ENCODE measurements around the gene FECH.
"Not testable (repeated sequence)": the region's sequence is repeated elsewhere in the genome, so short reads cannot be mapped to it uniquely, and the experiment has no call there.

Gene FECH

GRCh38 chr18:57533006-57533867 is 53.3 kb downstream of the FECH start:
- H3K9ac ChIP-seq (ENCODE audit: insufficient read length) = no peak overlapping the region
- H3K4me3 ChIP-seq = no peak overlapping the region
- no peak for DNase-seq (ENCODE audit: low read depth, low spot score)
- no peaks in the 10 kb centered on the region for H3K36me3 ChIP-seq (ENCODE audit: insufficient read depth, low read length)
- TF ChIP-seq FOXP2 (optimal IDR thresholded peaks at IDR 0.05; ENCODE audit: control extremely low read depth, extremely low read length, insufficient read depth) (no peak), EZH2 (IDR thresholded peaks at IDR 0.05) (no peak), POLR2AphosphoS5 (IDR thresholded peaks at IDR 0.05; ENCODE audit: borderline replicate concordance, low read depth, low read length) (no peak)
- no peaks in the 10 kb centered on the region for H3K9me3 ChIP-seq (ENCODE audit: low read depth, low read length)
- H3K27ac ChIP-seq = no peak overlapping the region

- H3K36me3 ChIP-seq (ENCODE audit: insufficient read depth, low read length) = no peaks in the 10 kb centered on the region
- no peaks in the 10 kb centered on the region for H3K9me3 ChIP-seq (ENCODE audit: low read depth, low read length)
- no peak overlapping the region for H3K27ac ChIP-seq
- H3K4me3 ChIP-seq = no peak overlapping the region
- TF ChIP-seq FOXP2 (optimal IDR thresholded peaks at IDR 0.05; ENCODE audit: control extremely low read depth, extremely low read length, insufficient read depth) = no peak
- no peak for TF ChIP-seq EZH2 (IDR thresholded peaks at IDR 0.05)
- no peak for TF ChIP-seq POLR2AphosphoS5 (IDR thresholded peaks at IDR 0.05; ENCODE audit: borderline replicate concordance, low read depth, low read length)
- no peak overlapping the region for H3K9ac ChIP-seq (ENCODE audit: insufficient read length)
- DNase-seq (ENCODE audit: low read depth, low spot score) = no peak
Observed at GRCh38 chr18:57529151-57529550, 57.4 kb downstream of the FECH start.

GRCh38 chr18:57527556-57528229 is 58.8 kb downstream of the FECH start:
- no peak for DNase-seq (ENCODE audit: low read depth, low spot score)
- Histone ChIP-seq H3K36me3 (ENCODE audit: insufficient read depth, low read length) (no peaks in the 10 kb centered on the region), H3K4me3 (no peak overlapping the region), H3K9me3 (ENCODE audit: low read depth, low read length) (no peaks in the 10 kb centered on the region), H3K9ac (ENCODE audit: insufficient read length) (no peak overlapping the region), H3K27ac (no peak overlapping the region)
- TF ChIP-seq EZH2 (IDR thresholded peaks at IDR 0.05) (no peak), FOXP2 (optimal IDR thresholded peaks at IDR 0.05; ENCODE audit: control extremely low read depth, extremely low read length, insufficient read depth) (no peak), POLR2AphosphoS5 (IDR thresholded peaks at IDR 0.05; ENCODE audit: borderline replicate concordance, low read depth, low read length) (no peak)

- DNase-seq (ENCODE audit: low read depth, low spot score) = no peak
- Histone ChIP-seq H3K27ac (no peak overlapping the region), H3K36me3 (ENCODE audit: insufficient read depth, low read length) (no peaks in the 10 kb centered on the region), H3K9me3 (ENCODE audit: low read depth, low read length) (no peaks in the 10 kb centered on the region), H3K4me3 (no peak overlapping the region), H3K9ac (ENCODE audit: insufficient read length) (no peak overlapping the region)
- no peak for TF ChIP-seq EZH2 (IDR thresholded peaks at IDR 0.05)
- no peak for TF ChIP-seq FOXP2 (optimal IDR thresholded peaks at IDR 0.05; ENCODE audit: control extremely low read depth, extremely low read length, insufficient read depth)
- TF ChIP-seq POLR2AphosphoS5 (IDR thresholded peaks at IDR 0.05; ENCODE audit: borderline replicate concordance, low read depth, low read length) = no peak
Observed at GRCh38 chr18:57523171-57523956, 63.1 kb downstream of the FECH start.

- not testable (repeated sequence) for H3K27ac ChIP-seq; H3K4me3 ChIP-seq; H3K9me3 ChIP-seq (ENCODE audit: low read depth, low read length); DNase-seq (ENCODE audit: low read depth, low spot score); H3K36me3 ChIP-seq (ENCODE audit: insufficient read depth, low read length); H3K9ac ChIP-seq (ENCODE audit: insufficient read length)
Observed at GRCh38 chr18:57522348-57522747, 64.2 kb downstream of the FECH start.

GRCh38 chr18:57519668-57520424 is 66.7 kb downstream of the FECH start:
- TF ChIP-seq POLR2AphosphoS5 (IDR thresholded peaks at IDR 0.05; ENCODE audit: borderline replicate concordance, low read depth, low read length) (no peak), FOXP2 (optimal IDR thresholded peaks at IDR 0.05; ENCODE audit: control extremely low read depth, extremely low read length, insufficient read depth) (no peak), EZH2 (IDR thresholded peaks at IDR 0.05) (no peak)
- H3K4me3 ChIP-seq = no peak overlapping the region
- H3K9ac ChIP-seq (ENCODE audit: insufficient read length) = no peak overlapping the region
- H3K9me3 ChIP-seq (ENCODE audit: low read depth, low read length) = no peaks in the 10 kb centered on the region
- H3K36me3 ChIP-seq (ENCODE audit: insufficient read depth, low read length) = no peaks in the 10 kb centered on the region
- DNase-seq (ENCODE audit: low read depth, low spot score) = no peak
- H3K27ac ChIP-seq = no peak overlapping the region

GRCh38 chr18:57518533-57518932 is 68.0 kb downstream of the FECH start:
- no peak for DNase-seq (ENCODE audit: low read depth, low spot score)
- Histone ChIP-seq H3K4me3 (no peak overlapping the region), H3K9me3 (ENCODE audit: low read depth, low read length) (no peaks in the 10 kb centered on the region), H3K36me3 (ENCODE audit: insufficient read depth, low read length) (no peaks in the 10 kb centered on the region), H3K9ac (ENCODE audit: insufficient read length) (no peak overlapping the region), H3K27ac (no peak overlapping the region)
- TF ChIP-seq EZH2 (IDR thresholded peaks at IDR 0.05) (no peak), FOXP2 (optimal IDR thresholded peaks at IDR 0.05; ENCODE audit: control extremely low read depth, extremely low read length, insufficient read depth) (no peak), POLR2AphosphoS5 (IDR thresholded peaks at IDR 0.05; ENCODE audit: borderline replicate concordance, low read depth, low read length) (no peak)

GRCh38 chr18:57516056-57516455 is 70.4 kb downstream of the FECH start:
- Histone ChIP-seq H3K9me3 (ENCODE audit: low read depth, low read length) (no peaks in the 10 kb centered on the region), H3K9ac (ENCODE audit: insufficient read length) (no peak overlapping the region), H3K4me3 (no peak overlapping the region), H3K27ac (no peak overlapping the region), H3K36me3 (ENCODE audit: insufficient read depth, low read length) (no peaks in the 10 kb centered on the region)
- no peak for TF ChIP-seq FOXP2 (optimal IDR thresholded peaks at IDR 0.05; ENCODE audit: control extremely low read depth, extremely low read length, insufficient read depth)
- TF ChIP-seq POLR2AphosphoS5 (IDR thresholded peaks at IDR 0.05; ENCODE audit: borderline replicate concordance, low read depth, low read length) = no peak
- no peak for TF ChIP-seq EZH2 (IDR thresholded peaks at IDR 0.05)
- DNase-seq (ENCODE audit: low read depth, low spot score) = no peak
